Measurements from ENCODE around the gene MRPS16.

MRPS16 gene

DNA sequence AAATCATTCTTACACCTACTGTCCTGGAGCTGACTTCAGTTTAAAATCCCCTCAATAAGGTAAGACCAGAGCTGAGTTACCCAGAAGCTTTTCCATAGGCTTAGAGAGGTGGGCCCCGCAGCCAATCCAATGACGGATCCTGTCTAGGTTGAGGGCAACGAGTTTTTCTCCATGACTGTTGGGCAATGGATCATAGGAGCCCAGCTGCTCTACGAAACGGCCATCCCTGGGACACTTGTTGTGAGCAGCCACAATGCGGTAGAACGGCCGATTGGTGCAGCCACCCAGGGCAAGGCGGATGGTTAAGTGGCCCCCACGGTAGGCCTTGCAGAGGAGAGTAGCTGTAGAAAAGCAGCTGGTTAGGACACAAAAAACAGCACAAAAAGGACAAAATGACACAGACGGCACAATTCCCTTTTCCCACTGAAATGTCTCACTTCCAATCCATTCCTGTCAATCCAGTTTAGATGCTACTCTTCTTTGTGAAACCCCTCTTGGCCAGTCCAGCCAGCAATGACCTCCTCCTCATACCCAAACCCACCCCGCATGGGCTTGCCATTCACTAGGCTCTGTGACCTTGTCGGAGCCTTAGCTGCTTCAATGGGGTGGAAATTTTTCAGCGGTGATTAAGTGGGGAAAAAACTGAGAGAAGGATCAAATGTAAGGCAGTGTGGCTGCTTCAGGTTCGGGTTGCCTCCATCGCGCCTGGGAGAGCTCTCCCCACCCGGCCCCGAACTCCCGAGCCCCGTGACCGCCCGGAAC lies 580 bp downstream of the MRPS16 start:
- H3K4me3 ChIP-seq (ENCODE audit: low read depth, low read length, poor library complexity, severe bottlenecking): peak overlapping the region; percentile 89
- H3K36me3 ChIP-seq (ENCODE audit: insufficient read depth, low read length): peaks cover 41% of the 10 kb centered on the region; the same call in 1 of the 2 replicates
- no peaks in the 10 kb centered on the region; the same call in 1 of the 2 replicates for H3F3A ChIP-seq (ENCODE audit: insufficient read depth, low read length)
- no peaks in the 10 kb centered on the region for H3K9me2 ChIP-seq (ENCODE audit: low read depth, low read length)
- no peaks in the 10 kb centered on the region for H3K27me3 ChIP-seq (ENCODE audit: insufficient read depth, low read length)
- H3K4me1 ChIP-seq (ENCODE audit: insufficient read depth, low read length, severe bottlenecking): peaks cover 55% of the 10 kb centered on the region
- peak overlapping the region; percentile 76 for H3K27ac ChIP-seq (ENCODE audit: low read depth, low read length, poor library complexity, severe bottlenecking)
- H3K9me3 ChIP-seq (ENCODE audit: low read length): no peaks in the 10 kb centered on the region
- no peak overlapping the region for H2AFZ ChIP-seq (ENCODE audit: low read length)
- TF ChIP-seq, protein P1, sequence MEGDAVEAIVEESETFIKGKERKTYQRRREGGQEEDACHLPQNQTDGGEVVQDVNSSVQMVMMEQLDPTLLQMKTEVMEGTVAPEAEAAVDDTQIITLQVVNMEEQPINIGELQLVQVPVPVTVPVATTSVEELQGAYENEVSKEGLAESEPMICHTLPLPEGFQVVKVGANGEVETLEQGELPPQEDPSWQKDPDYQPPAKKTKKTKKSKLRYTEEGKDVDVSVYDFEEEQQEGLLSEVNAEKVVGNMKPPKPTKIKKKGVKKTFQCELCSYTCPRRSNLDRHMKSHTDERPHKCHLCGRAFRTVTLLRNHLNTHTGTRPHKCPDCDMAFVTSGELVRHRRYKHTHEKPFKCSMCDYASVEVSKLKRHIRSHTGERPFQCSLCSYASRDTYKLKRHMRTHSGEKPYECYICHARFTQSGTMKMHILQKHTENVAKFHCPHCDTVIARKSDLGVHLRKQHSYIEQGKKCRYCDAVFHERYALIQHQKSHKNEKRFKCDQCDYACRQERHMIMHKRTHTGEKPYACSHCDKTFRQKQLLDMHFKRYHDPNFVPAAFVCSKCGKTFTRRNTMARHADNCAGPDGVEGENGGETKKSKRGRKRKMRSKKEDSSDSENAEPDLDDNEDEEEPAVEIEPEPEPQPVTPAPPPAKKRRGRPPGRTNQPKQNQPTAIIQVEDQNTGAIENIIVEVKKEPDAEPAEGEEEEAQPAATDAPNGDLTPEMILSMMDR (IDR thresholded peaks at IDR 0.05; ENCODE audit: low read length): no peak
- TF ChIP-seq EZH2 (IDR thresholded peaks at IDR 0.05; ENCODE audit: borderline replicate concordance, low read length): no peak
- peak overlapping the region; percentile 100 for H3K4me2 ChIP-seq (ENCODE audit: low read length)
- peak overlapping the region; percentile 97 for H3K9ac ChIP-seq (ENCODE audit: low read length)
- no peaks in the 10 kb centered on the region for H4K20me1 ChIP-seq (ENCODE audit: insufficient read depth, low read length)
- H3K79me2 ChIP-seq (ENCODE audit: insufficient read depth, low read length): peaks cover 27% of the 10 kb centered on the region

DNA sequence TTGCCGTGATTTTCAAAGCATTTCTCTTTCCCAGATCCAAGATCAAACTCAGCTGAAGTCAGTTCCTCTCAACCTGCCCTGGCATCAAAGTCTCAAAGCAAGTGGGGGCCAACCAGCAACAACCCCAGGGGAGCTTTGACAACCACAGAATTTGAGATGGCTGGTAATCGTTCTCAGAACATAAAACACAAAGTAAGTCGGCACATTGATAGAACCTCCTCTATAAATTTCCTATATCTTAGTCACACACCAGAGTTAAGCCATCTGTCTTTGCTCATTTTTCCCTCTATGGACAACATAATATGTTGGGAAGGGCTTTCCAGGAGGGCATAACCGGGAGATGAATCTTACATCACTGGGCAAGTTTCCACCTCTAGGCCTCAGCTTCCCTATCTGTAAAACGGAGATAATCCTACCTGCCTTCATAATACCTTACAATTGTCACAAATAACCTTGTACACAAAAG lies 4.2 kb downstream of the MRPS16 start:
- no peak overlapping the region for H2AFZ ChIP-seq (ENCODE audit: low read length)
- no peaks in the 10 kb centered on the region for H4K20me1 ChIP-seq (ENCODE audit: insufficient read depth, low read length)
- no peaks in the 10 kb centered on the region for H3K9me2 ChIP-seq (ENCODE audit: low read depth, low read length)
- peaks cover 50% of the 10 kb centered on the region for H3K79me2 ChIP-seq (ENCODE audit: insufficient read depth, low read length)
- H3F3A ChIP-seq (ENCODE audit: insufficient read depth, low read length): no peaks in the 10 kb centered on the region; the same call in 1 of the 2 replicates
- H3K4me2 ChIP-seq (ENCODE audit: low read length): peak overlapping the region; percentile 96
- H3K4me1 ChIP-seq (ENCODE audit: insufficient read depth, low read length, severe bottlenecking): peaks cover 67% of the 10 kb centered on the region
- H3K4me3 ChIP-seq (ENCODE audit: low read depth, low read length, poor library complexity, severe bottlenecking): peak overlapping the region; percentile 94
- H3K9ac ChIP-seq (ENCODE audit: low read length): peak overlapping the region; percentile 97
- no peaks in the 10 kb centered on the region for H3K27me3 ChIP-seq (ENCODE audit: insufficient read depth, low read length)
- H3K9me3 ChIP-seq (ENCODE audit: low read length): no peaks in the 10 kb centered on the region
- H3K27ac ChIP-seq (ENCODE audit: low read depth, low read length, poor library complexity, severe bottlenecking): peak overlapping the region; percentile 83
- peaks cover 74% of the 10 kb centered on the region for H3K36me3 ChIP-seq (ENCODE audit: insufficient read depth, low read length)
- TF ChIP-seq, protein P1 (IDR thresholded peaks at IDR 0.05; ENCODE audit: low read length): no peak
- no peak for TF ChIP-seq EZH2 (IDR thresholded peaks at IDR 0.05; ENCODE audit: borderline replicate concordance, low read length)

DNA sequence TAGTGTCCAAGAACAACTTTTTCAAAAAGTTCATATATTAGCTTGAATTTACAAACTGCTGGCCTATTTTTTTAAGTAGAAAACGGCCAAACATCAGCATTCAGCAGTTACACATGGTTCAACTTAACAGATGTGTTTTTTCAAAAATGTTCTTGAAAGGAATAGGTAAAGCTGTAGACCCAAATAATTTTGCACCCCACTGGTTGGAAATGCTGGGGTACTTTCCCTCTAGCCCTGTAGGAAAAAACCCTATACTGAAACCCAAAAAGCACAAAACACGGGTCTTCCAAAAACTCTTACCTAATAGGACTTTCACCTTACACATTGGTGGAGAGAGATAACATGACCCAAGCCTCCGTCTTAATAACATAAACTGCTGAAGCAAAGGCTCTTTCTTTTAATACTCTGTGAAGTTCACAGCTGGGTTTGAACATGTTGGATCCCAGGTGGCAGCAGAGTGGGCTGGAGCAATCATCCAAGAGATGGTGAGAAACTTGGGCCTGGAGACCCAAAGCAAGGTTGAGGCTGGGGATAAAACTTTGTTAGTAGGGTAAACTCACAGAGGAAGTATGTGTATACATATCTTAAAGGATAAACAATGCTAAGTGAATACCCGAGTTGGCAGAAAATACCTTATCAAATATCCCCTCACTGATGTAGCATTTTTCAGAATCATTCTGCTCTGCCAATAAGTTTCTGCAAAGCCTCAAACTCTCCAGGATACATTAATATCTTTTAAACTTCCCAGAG lies 4.8 kb downstream of the MRPS16 start:
- no peaks in the 10 kb centered on the region; the same call in 1 of the 2 replicates for H3F3A ChIP-seq (ENCODE audit: insufficient read depth, low read length)
- peaks cover 81% of the 10 kb centered on the region for H3K36me3 ChIP-seq (ENCODE audit: insufficient read depth, low read length)
- H4K20me1 ChIP-seq (ENCODE audit: insufficient read depth, low read length): no peaks in the 10 kb centered on the region
- no peaks in the 10 kb centered on the region for H3K9me3 ChIP-seq (ENCODE audit: low read length)
- H2AFZ ChIP-seq (ENCODE audit: low read length): no peak overlapping the region
- no peaks in the 10 kb centered on the region for H3K27me3 ChIP-seq (ENCODE audit: insufficient read depth, low read length)
- H3K27ac ChIP-seq (ENCODE audit: low read depth, low read length, poor library complexity, severe bottlenecking): peak overlapping the region; percentile 83
- TF ChIP-seq, protein P1 (IDR thresholded peaks at IDR 0.05; ENCODE audit: low read length): no peak
- no peak for TF ChIP-seq EZH2 (IDR thresholded peaks at IDR 0.05; ENCODE audit: borderline replicate concordance, low read length)
- H3K79me2 ChIP-seq (ENCODE audit: insufficient read depth, low read length): peaks cover 47% of the 10 kb centered on the region
- peaks cover 65% of the 10 kb centered on the region for H3K4me1 ChIP-seq (ENCODE audit: insufficient read depth, low read length, severe bottlenecking)
- peak overlapping the region; percentile 94 for H3K4me3 ChIP-seq (ENCODE audit: low read depth, low read length, poor library complexity, severe bottlenecking)
- H3K4me2 ChIP-seq (ENCODE audit: low read length): peak overlapping the region; percentile 96
- no peaks in the 10 kb centered on the region for H3K9me2 ChIP-seq (ENCODE audit: low read depth, low read length)
- peak overlapping the region; percentile 97 for H3K9ac ChIP-seq (ENCODE audit: low read length)

Measured in OCI-LY1 (cell line).